Measurements from ENCODE around the gene APEH.

DNA sequence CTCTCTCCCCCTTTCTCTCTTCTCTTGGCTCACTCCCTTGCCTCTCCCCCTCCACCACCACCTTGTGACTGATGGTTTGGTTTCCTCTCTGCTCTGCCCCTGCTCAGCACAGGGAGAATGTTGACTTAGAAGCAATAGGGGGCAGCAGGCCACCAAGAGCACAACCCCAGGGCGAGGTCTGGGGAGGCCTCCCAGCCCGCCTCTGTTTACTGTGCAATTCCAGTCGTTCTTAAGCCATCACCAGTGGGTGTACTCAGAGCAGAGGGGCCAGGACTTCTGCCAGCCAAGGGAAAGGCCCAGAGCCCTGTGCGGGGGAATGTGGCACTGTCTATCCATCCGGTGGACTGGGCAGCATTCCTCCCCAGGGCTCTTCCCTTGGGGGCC, 5.7 kb upstream of the APEH start:
- TF ChIP-seq CTCF (IDR thresholded peaks at IDR 0.05; ENCODE audit: low read depth, low read length, missing input control) = no peak
- no peak for TF ChIP-seq TAF1 (conservative IDR thresholded peaks at IDR 0.05)
- TF ChIP-seq, protein P1, sequence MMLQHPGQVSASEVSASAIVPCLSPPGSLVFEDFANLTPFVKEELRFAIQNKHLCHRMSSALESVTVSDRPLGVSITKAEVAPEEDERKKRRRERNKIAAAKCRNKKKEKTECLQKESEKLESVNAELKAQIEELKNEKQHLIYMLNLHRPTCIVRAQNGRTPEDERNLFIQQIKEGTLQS (IDR thresholded peaks at IDR 0.05) = no peak
- no peak for TF ChIP-seq REST (IDR thresholded peaks at IDR 0.05)
- TF ChIP-seq, protein P2, sequence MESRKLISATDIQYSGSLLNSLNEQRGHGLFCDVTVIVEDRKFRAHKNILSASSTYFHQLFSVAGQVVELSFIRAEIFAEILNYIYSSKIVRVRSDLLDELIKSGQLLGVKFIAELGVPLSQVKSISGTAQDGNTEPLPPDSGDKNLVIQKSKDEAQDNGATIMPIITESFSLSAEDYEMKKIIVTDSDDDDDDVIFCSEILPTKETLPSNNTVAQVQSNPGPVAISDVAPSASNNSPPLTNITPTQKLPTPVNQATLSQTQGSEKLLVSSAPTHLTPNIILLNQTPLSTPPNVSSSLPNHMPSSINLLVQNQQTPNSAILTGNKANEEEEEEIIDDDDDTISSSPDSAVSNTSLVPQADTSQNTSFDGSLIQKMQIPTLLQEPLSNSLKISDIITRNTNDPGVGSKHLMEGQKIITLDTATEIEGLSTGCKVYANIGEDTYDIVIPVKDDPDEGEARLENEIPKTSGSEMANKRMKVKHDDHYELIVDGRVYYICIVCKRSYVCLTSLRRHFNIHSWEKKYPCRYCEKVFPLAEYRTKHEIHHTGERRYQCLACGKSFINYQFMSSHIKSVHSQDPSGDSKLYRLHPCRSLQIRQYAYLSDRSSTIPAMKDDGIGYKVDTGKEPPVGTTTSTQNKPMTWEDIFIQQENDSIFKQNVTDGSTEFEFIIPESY (IDR thresholded peaks at IDR 0.05) = no peak
- TF ChIP-seq EGR1 (IDR thresholded peaks at IDR 0.05; ENCODE audit: low read depth in 2 of 2) = no peak
- TF ChIP-seq YY1 (IDR thresholded peaks at IDR 0.05) = no peak
- TF ChIP-seq RAD21 (IDR thresholded peaks at IDR 0.05) = no peak
- TF ChIP-seq SP1 (IDR thresholded peaks at IDR 0.05) = no peak
- no peak for TF ChIP-seq MAX (IDR thresholded peaks at IDR 0.05)

Measured in liver (tissue), 3 donors.